Measurements from ENCODE around the gene POLD3. TPM values are rescaled to one million over a fixed set of nuclear protein-coding genes. Genes with fewer than 3 reads are reported as not detected.

The POLD3 gene
- total RNA-seq, 1 donor from 2014 or later: 5.0 TPM

Other genes starting within 250 kb of the POLD3 start
- gene PGM2L1, start 194.1 kb upstream of the POLD3 start, total RNA-seq: 1.1 and 9.5 TPM in 2 replicates
- gene KCNE3, start 125.0 kb upstream of the POLD3 start, total RNA-seq: 0.13 and 0.26 TPM in 2 replicates
- gene LIPT2, start 98.9 kb upstream of the POLD3 start, total RNA-seq: 2.3 and 2.6 TPM in 2 replicates
- not detected in 2 replicates for gene CHRDL2, start 138.8 kb downstream of the POLD3 start, total RNA-seq
- 12.6 and 16.4 TPM in 2 replicates for gene RNF169, start 156.3 kb downstream of the POLD3 start, total RNA-seq

All from bronchial epithelial cell (primary cell).